ENCODE results near the gene DNAH8. TPM values are rescaled to one million over a fixed set of nuclear protein-coding genes. Genes with fewer than 3 reads are reported as not detected.
A peak's percentile ranks its signal among the peaks of the same experiment; 100 is the strongest.
"Not testable (repeated sequence)": the region's sequence is repeated elsewhere in the genome, so short reads cannot be mapped to it uniquely, and the experiment has no call there.

The DNAH8 gene
- total RNA-seq, 1 donor from 2014 or later: 0.05 TPM

- H3K9me3 Mint-ChIP-seq (ENCODE audit: low read depth): peaks cover 8% of the 10 kb centered on the region
- H3K4me1 Mint-ChIP-seq (ENCODE audit: low read depth): peaks cover 3% of the 10 kb centered on the region
- peaks cover 8% of the 10 kb centered on the region for H3K36me3 Mint-ChIP-seq (ENCODE audit: low read depth)
- TF ChIP-seq, protein P1, sequence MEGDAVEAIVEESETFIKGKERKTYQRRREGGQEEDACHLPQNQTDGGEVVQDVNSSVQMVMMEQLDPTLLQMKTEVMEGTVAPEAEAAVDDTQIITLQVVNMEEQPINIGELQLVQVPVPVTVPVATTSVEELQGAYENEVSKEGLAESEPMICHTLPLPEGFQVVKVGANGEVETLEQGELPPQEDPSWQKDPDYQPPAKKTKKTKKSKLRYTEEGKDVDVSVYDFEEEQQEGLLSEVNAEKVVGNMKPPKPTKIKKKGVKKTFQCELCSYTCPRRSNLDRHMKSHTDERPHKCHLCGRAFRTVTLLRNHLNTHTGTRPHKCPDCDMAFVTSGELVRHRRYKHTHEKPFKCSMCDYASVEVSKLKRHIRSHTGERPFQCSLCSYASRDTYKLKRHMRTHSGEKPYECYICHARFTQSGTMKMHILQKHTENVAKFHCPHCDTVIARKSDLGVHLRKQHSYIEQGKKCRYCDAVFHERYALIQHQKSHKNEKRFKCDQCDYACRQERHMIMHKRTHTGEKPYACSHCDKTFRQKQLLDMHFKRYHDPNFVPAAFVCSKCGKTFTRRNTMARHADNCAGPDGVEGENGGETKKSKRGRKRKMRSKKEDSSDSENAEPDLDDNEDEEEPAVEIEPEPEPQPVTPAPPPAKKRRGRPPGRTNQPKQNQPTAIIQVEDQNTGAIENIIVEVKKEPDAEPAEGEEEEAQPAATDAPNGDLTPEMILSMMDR (IDR thresholded peaks at IDR 0.05): no peak
- H3K27ac Mint-ChIP-seq (ENCODE audit: unreplicated experiment): no peak overlapping the region
- H3K4me3 Mint-ChIP-seq (ENCODE audit: unreplicated experiment): no peak overlapping the region
- no peaks in the 10 kb centered on the region for H3K27me3 Mint-ChIP-seq (ENCODE audit: low read depth)
- no peak for DNase-seq (ENCODE audit: low spot score)
Observed at GRCh38 chr6:38695227-38695900, 19.7 kb upstream of the DNAH8 start.

- Mint-ChIP-seq H3K4me1 (ENCODE audit: low read depth) (peaks cover 3% of the 10 kb centered on the region), H3K4me3 (ENCODE audit: unreplicated experiment) (no peak overlapping the region), H3K9me3 (ENCODE audit: low read depth) (peaks cover 9% of the 10 kb centered on the region), H3K27me3 (ENCODE audit: low read depth) (no peaks in the 10 kb centered on the region), H3K36me3 (ENCODE audit: low read depth) (peaks cover 8% of the 10 kb centered on the region), H3K27ac (ENCODE audit: unreplicated experiment) (no peak overlapping the region)
- TF ChIP-seq, protein P1 (IDR thresholded peaks at IDR 0.05): no peak
- no peak for DNase-seq (ENCODE audit: low spot score)
Observed at GRCh38 chr6:38695933-38696332, 19.2 kb upstream of the DNAH8 start.

- peaks cover 8% of the 10 kb centered on the region for H3K36me3 Mint-ChIP-seq (ENCODE audit: low read depth)
- H3K27me3 Mint-ChIP-seq (ENCODE audit: low read depth): no peaks in the 10 kb centered on the region
- no peak overlapping the region for H3K27ac Mint-ChIP-seq (ENCODE audit: unreplicated experiment)
- no peak overlapping the region for H3K4me3 Mint-ChIP-seq (ENCODE audit: unreplicated experiment)
- H3K9me3 Mint-ChIP-seq (ENCODE audit: low read depth): peaks cover 9% of the 10 kb centered on the region
- peaks cover 6% of the 10 kb centered on the region for H3K4me1 Mint-ChIP-seq (ENCODE audit: low read depth)
- DNase-seq (ENCODE audit: low spot score): no peak
- TF ChIP-seq, protein P1 (IDR thresholded peaks at IDR 0.05): no peak
Observed at GRCh38 chr6:38696345-38696744, 18.8 kb upstream of the DNAH8 start.

DNA sequence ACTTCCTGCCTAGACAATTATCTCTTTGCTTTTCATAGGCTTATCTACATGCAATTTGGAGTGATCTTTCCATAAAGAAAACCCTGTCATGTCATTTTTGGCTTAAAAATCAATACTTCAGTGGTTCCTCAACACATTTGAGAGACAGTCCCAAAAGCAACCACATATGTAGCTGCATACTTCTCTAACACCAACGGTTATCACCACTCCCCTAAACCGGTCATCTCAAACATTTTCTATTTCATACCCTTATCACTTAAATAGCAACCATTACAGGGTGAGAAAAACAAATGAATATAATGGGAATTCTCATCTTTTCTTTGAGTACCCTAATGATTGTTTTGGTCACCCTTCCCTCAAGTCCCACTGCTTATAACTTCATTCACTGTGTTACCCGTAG lies 17.3 kb upstream of the DNAH8 start:
- peaks cover 9% of the 10 kb centered on the region for H3K9me3 Mint-ChIP-seq (ENCODE audit: low read depth)
- peaks cover 17% of the 10 kb centered on the region for H3K4me1 Mint-ChIP-seq (ENCODE audit: low read depth)
- no peaks in the 10 kb centered on the region for H3K27me3 Mint-ChIP-seq (ENCODE audit: low read depth)
- H3K36me3 Mint-ChIP-seq (ENCODE audit: low read depth): peaks cover 8% of the 10 kb centered on the region
- no peak for DNase-seq (ENCODE audit: low spot score)
- H3K4me3 Mint-ChIP-seq (ENCODE audit: unreplicated experiment): no peak overlapping the region
- H3K27ac Mint-ChIP-seq (ENCODE audit: unreplicated experiment): no peak overlapping the region
- TF ChIP-seq, protein P1 (IDR thresholded peaks at IDR 0.05): no peak

DNA sequence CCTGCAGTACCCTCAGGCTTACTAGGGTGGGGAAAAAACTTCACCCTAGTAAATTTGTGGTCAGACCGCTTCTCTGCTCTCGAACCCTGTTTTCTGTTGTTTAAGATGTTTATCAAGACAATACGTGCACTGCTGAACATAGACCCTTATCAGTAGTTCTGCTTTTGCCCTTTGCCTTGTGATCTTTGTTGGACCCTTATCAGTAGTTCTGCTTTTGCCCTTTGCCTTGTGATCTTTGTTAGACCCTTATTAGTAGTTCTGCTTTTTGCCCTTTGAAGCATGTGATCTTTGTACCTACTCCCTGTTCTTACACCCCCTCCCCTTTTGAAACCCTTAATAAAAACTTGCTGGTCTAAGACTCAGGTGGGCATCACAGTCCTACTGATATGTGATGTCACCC lies 15.4 kb upstream of the DNAH8 start:
- not testable (repeated sequence) for DNase-seq (ENCODE audit: low spot score); H3K36me3 Mint-ChIP-seq (ENCODE audit: low read depth); H3K9me3 Mint-ChIP-seq (ENCODE audit: low read depth); H3K4me3 Mint-ChIP-seq (ENCODE audit: unreplicated experiment); H3K27ac Mint-ChIP-seq (ENCODE audit: unreplicated experiment); H3K27me3 Mint-ChIP-seq (ENCODE audit: low read depth)
- H3K4me1 Mint-ChIP-seq (ENCODE audit: low read depth): peaks cover 20% of the 10 kb centered on the region

- H3K27me3 Mint-ChIP-seq (ENCODE audit: low read depth): peaks cover 3% of the 10 kb centered on the region
- H3K36me3 Mint-ChIP-seq (ENCODE audit: low read depth): peaks cover 8% of the 10 kb centered on the region
Observed at GRCh38 chr6:38701551-38701950, 13.6 kb upstream of the DNAH8 start.

More at GRCh38 chr6:38701551-38701950, 13.6 kb upstream of the DNAH8 start:
- Mint-ChIP-seq H3K4me1 (ENCODE audit: low read depth) (peaks cover 20% of the 10 kb centered on the region), H3K9me3 (ENCODE audit: low read depth) (peaks cover 9% of the 10 kb centered on the region), H3K27ac (ENCODE audit: unreplicated experiment) (no peak overlapping the region), H3K4me3 (ENCODE audit: unreplicated experiment) (peak overlapping the region; percentile 83)
- DNase-seq (ENCODE audit: low spot score): no peak
- TF ChIP-seq, protein P1 (IDR thresholded peaks at IDR 0.05): no peak

All from chondrocyte (in vitro differentiated cells).